Stimulated activated memory B cell treated with anti-CD40 and anti-IgM and Interleukin-4, amounts not matched to agents 10 μg/mL and 1 μg/mL and 100 μg/mL, for 72 hours (primary cell): ENCODE data around the gene RAB11A.

Source experiments
- ATAC-seq: fragments of 150-1000 bp; cut with Tn5 transposase; 2 replicates; pipeline ENCODE4 v1.10.0; 2021
- H3K27ac Mint-ChIP-seq: one replicate; pipeline ENCODE4 v1.8.0; 2022; ENCODE audit warnings: mild to moderate bottlenecking, mixed read lengths
- H3K27me3 Mint-ChIP-seq: one replicate; pipeline ENCODE4 v1.8.0; 2022; ENCODE audit warnings: mixed read lengths
- H3K36me3 Mint-ChIP-seq: one replicate; pipeline ENCODE4 v1.8.0; 2022; ENCODE audit warnings: mixed read lengths
- H3K4me1 Mint-ChIP-seq: one replicate; pipeline ENCODE4 v1.8.0; 2022; ENCODE audit warnings: mixed read lengths
- H3K4me3 Mint-ChIP-seq: one replicate; pipeline ENCODE4 v1.8.0; 2022; ENCODE audit warnings: mild to moderate bottlenecking, moderate library complexity, mixed read lengths
- H3K9me3 Mint-ChIP-seq: one replicate; pipeline ENCODE4 v1.8.0; 2022; ENCODE audit warnings: mixed read lengths

Gene RAB11A

GRCh38 chr15:65869126-65869953 lies at the start of gene RAB11A:
TSS of gene RAB11A (plus strand) at chr15:65869491. CDS start at chr15:65869586, 95 bp downstream.
- Mint-ChIP-seq H3K9me3 (no peaks in the 10 kb centered on the region), H3K36me3 (peaks cover 2% of the 10 kb centered on the region), H3K4me3 (peak within 1 kb of the TSS; percentile 96), H3K27ac (peak within 1 kb of the TSS; percentile 88), H3K27me3 (no peaks in the 10 kb centered on the region), H3K4me1 (peaks cover 34% of the 10 kb centered on the region)
- ATAC-seq: peak; percentile 99

- no peaks in the 10 kb centered on the region for H3K27me3 Mint-ChIP-seq
- no peaks in the 10 kb centered on the region for H3K9me3 Mint-ChIP-seq
- H3K36me3 Mint-ChIP-seq: no peaks in the 10 kb centered on the region
- no peak for ATAC-seq
- no peak overlapping the region for H3K4me3 Mint-ChIP-seq
- H3K27ac Mint-ChIP-seq: peak overlapping the region; percentile 98
- peaks cover 67% of the 10 kb centered on the region for H3K4me1 Mint-ChIP-seq
Measured at GRCh38 chr15:65819563-65819960, 49.7 kb upstream of the RAB11A start.

- no peaks in the 10 kb centered on the region for H3K36me3 Mint-ChIP-seq
- H3K4me3 Mint-ChIP-seq: no peak overlapping the region
- peak overlapping the region; percentile 98 for H3K27ac Mint-ChIP-seq
- H3K4me1 Mint-ChIP-seq: peaks cover 67% of the 10 kb centered on the region
- H3K9me3 Mint-ChIP-seq: no peaks in the 10 kb centered on the region
- no peak for ATAC-seq
- H3K27me3 Mint-ChIP-seq: no peaks in the 10 kb centered on the region
Measured at GRCh38 chr15:65821070-65821469, 48.2 kb upstream of the RAB11A start.

DNA sequence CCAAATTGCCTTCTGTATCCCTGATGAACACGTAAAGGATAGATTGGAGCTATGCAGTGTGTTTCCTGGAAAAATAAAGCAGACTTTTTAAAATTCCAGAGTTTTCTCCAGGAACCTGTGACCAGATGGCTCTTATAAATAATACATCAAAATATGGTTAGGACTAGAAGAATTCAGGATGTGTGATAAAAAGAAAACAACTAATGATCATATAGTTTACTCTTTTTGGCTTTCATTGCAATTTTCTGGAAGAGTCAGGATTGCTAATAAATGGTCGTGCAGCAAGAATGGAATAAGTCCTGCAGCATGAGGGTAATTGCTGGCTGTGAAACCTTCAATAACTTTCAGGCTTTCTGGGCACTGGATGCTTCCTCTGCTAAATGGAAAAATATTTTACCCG lies 47.0 kb upstream of the RAB11A start:
- peaks cover 63% of the 10 kb centered on the region for H3K4me1 Mint-ChIP-seq
- no peaks in the 10 kb centered on the region for H3K27me3 Mint-ChIP-seq
- peak overlapping the region; percentile 98 for H3K27ac Mint-ChIP-seq
- no peaks in the 10 kb centered on the region for H3K9me3 Mint-ChIP-seq
- H3K36me3 Mint-ChIP-seq: no peaks in the 10 kb centered on the region
- no peak overlapping the region for H3K4me3 Mint-ChIP-seq
- no peak for ATAC-seq

DNA sequence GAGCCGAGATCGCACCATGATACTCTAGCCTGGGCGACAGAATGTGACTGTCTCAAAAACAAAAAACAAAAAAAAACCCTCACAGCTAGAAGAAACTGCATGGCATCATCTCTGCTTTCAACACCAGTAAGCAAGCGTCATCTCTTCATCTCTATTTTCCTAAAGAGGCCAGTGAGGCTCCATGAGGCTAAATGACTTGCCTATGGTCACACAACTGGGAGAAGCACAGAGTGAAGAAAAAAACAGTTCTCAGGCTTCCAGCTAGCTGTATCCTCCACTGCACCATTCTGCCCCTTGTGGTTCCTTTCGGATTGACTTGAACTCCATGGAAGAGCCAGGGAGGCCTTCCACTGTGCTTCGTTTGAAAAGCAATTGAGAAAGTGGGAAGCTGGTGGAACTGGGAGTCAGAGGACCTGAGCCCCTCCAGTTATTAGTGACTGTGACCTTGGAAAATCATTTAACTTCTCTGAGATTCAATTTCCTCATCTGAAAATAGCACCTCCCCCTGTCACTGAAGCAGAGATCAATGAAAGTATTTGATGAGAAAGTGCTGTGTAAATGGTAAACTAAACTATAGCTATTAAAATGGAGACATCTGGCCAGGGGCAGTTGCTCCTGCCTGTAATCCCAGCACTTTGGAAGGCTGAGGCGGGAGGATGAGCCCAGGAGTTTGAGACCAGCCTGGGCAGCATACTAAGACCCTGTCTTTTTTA lies 45.1 kb upstream of the RAB11A start:
- H3K27me3 Mint-ChIP-seq: no peaks in the 10 kb centered on the region
- H3K27ac Mint-ChIP-seq: peak overlapping the region; percentile 8
- peaks cover 64% of the 10 kb centered on the region for H3K4me1 Mint-ChIP-seq
- H3K4me3 Mint-ChIP-seq: no peak overlapping the region
- H3K36me3 Mint-ChIP-seq: no peaks in the 10 kb centered on the region
- H3K9me3 Mint-ChIP-seq: no peaks in the 10 kb centered on the region
- ATAC-seq: peak; percentile 53

DNA sequence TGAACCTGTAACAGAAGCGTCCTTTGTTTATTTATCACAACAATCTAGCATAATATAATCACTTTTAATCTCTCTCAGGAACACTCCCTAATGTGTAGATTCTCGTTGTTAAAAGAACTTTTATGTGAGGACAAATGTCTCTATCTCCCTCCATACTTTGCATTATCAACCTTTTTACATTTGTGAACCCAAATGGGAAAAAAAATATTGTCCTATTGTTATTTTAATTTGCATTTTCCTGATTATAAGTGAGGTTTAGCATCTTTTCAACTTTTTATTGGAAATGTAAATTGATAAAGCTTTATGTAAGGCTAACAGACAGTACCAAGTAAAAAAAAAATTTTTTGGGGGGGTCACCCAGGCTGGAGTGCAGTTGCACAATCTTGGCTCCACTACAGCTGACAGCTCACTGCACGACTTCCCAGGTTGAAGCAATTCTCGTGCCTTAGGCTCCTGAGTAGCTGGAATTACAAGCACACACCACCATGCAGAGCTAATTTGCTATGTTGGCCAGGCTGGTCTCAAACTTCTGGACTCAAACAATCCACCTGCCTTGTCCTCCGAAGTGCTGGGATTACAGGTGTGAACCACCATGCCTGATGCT lies 44.2 kb upstream of the RAB11A start:
- H3K27ac Mint-ChIP-seq: no peak overlapping the region
- no peaks in the 10 kb centered on the region for H3K36me3 Mint-ChIP-seq
- H3K4me3 Mint-ChIP-seq: no peak overlapping the region
- peaks cover 60% of the 10 kb centered on the region for H3K4me1 Mint-ChIP-seq
- no peaks in the 10 kb centered on the region for H3K27me3 Mint-ChIP-seq
- no peak for ATAC-seq
- no peaks in the 10 kb centered on the region for H3K9me3 Mint-ChIP-seq

DNA sequence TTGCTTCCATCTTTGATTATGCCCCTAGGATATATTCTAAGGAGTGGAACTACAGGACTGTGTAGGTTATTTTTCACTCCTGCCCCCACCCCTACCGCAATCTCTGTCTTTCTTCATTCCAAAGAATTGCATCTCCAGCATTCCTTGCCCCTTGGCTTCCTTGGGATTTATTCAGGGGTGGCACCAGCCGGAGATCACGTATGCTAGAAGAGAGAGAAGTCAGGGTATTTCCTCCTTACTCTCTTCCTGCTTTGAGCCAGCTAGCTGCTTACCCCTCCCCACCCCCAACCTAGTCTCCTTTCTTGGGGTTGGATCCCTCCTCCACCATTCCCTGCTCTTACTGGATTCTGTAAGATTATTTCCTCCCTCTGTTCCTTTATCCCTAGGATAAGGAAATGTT lies 42.2 kb upstream of the RAB11A start:
- ATAC-seq: no peak
- H3K4me1 Mint-ChIP-seq: peaks cover 43% of the 10 kb centered on the region
- H3K27ac Mint-ChIP-seq: peak overlapping the region; percentile 77
- H3K4me3 Mint-ChIP-seq: peak overlapping the region; percentile 14
- H3K9me3 Mint-ChIP-seq: no peaks in the 10 kb centered on the region
- no peaks in the 10 kb centered on the region for H3K36me3 Mint-ChIP-seq
- H3K27me3 Mint-ChIP-seq: no peaks in the 10 kb centered on the region

DNA sequence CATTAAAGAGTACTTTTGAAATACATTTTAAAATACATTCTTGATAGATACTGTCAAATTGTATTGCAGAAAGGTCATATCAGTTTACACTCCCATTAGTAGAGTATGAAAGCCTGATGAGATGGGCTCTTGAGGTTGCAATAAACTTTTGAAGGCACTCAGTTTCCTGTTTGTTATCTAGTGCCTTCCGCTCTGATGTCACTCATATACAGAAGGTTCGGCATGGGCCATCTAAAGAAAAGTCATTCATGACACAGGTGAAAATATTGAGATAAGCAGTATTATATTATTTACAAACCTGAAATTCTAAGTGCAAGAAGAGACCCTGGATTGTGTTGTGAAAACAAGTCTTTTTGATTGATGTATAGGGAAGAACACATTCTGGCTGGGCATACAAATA lies 40.7 kb upstream of the RAB11A start:
- H3K36me3 Mint-ChIP-seq: no peaks in the 10 kb centered on the region
- H3K9me3 Mint-ChIP-seq: no peaks in the 10 kb centered on the region
- peak overlapping the region; percentile 77 for H3K27ac Mint-ChIP-seq
- no peak for ATAC-seq
- peaks cover 50% of the 10 kb centered on the region for H3K4me1 Mint-ChIP-seq
- no peaks in the 10 kb centered on the region for H3K27me3 Mint-ChIP-seq
- no peak overlapping the region for H3K4me3 Mint-ChIP-seq

DNA sequence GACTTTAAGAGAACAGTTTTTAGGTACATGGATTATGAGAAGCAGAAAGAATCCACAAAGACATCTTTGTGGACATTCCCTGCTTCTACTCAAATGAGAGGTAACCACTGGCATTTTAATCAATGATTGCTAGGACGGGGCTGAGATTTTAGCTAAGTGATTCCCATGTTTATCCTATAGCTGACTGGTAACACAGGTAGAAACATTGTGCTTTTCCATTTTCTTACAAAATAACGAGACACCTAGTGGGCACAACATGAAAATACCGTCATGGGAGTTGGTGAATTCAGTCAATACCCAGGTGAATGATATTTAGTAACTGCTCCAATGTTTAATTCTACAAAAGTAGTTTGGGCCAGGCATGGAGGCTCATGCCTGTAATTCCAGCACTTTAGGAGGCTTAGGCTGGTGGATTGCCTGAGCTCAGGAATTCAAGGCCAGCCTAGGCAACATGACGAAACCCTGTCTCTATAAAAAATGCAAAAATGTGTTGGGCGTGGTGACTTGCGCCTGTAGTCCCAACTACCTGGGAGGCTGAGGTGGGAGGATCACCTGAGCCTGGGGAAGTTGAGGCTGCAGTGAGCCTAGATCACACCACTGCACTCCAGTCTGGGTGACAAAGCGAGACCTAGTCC lies 40.0 kb upstream of the RAB11A start:
- H3K27me3 Mint-ChIP-seq: no peaks in the 10 kb centered on the region
- H3K36me3 Mint-ChIP-seq: no peaks in the 10 kb centered on the region
- peak overlapping the region; percentile 77 for H3K27ac Mint-ChIP-seq
- H3K4me1 Mint-ChIP-seq: peaks cover 51% of the 10 kb centered on the region
- no peak overlapping the region for H3K4me3 Mint-ChIP-seq
- no peaks in the 10 kb centered on the region for H3K9me3 Mint-ChIP-seq
- ATAC-seq: no peak

DNA sequence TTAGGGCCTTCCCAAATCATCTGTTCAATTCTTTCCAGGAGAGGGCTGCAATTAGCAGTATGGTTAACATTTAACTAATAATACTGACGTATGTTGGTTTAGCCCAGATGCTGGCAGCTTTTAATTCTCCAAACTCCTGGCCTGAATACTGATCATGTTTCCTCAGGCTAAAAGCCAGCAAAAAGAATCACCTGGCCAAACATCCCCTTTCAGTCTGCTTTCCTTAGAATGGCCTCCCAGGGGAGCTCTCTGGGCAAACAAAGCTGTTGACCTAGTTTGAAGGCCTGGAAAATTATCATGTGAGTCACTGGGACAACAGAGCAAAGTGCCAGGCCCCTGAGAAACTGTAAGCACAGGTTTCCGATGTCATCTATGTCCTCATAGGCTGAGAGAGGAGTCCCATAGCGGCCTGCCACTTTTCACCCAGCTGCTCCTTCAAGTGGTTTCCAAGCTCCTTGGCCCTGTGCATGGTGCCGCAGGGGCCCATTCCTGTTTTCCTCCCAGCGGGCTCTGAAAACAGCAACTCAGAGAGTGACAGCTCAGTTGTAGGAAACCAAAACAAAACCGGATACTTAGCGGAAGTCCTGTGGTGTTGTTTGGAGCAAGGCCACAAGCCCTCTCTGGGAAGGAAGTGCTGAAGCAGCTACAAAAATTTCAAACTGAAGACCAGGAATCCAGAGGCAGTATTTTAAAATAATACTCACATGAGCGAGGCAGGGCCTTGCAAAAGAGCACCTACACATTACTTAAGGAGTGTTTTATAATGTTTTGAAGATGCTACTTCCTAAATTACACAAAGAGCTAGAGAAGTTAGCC lies 36.5 kb upstream of the RAB11A start:
- peaks cover 49% of the 10 kb centered on the region for H3K4me1 Mint-ChIP-seq
- H3K36me3 Mint-ChIP-seq: no peaks in the 10 kb centered on the region
- H3K4me3 Mint-ChIP-seq: peak overlapping the region; percentile 69
- no peaks in the 10 kb centered on the region for H3K27me3 Mint-ChIP-seq
- ATAC-seq: peak; percentile 71
- H3K9me3 Mint-ChIP-seq: no peaks in the 10 kb centered on the region
- peak overlapping the region; percentile 91 for H3K27ac Mint-ChIP-seq

DNA sequence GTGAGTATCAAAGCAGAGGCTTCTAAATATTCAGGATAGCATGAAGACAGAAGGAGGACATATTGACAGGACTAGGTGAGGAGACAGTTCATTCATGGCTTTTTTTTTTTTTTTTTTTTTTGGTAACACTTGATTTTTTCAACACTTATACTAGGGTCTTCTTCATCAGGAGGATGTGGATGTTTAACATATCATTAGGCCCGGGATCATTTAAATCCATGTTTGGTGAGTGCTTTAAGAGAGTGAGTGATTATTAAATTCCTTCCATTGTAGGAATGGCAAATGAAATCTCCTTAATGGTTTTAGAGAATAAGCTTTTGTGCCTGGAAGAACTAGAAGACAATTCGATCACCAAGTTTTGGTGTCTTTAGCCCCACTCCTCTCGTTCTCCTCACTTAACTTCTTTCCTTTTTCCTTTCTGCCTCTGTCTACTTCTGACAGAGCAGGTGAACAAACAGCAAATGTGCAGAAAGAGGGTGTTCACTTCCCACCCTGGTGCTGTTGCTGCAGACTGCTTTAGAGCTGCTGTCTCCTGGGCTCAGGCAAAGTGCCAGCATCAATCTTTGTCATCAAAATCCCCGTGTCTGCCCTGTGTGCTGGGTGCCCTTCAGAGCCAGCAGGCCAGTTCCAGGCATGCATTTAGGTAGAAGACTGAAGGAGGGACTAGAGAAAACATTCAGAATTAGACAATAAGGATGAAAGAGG lies 35.6 kb upstream of the RAB11A start:
- Mint-ChIP-seq H3K27me3 (no peaks in the 10 kb centered on the region), H3K4me3 (no peak overlapping the region), H3K9me3 (no peaks in the 10 kb centered on the region), H3K27ac (peak overlapping the region; percentile 91), H3K4me1 (peaks cover 42% of the 10 kb centered on the region), H3K36me3 (no peaks in the 10 kb centered on the region)
- no peak for ATAC-seq

DNA sequence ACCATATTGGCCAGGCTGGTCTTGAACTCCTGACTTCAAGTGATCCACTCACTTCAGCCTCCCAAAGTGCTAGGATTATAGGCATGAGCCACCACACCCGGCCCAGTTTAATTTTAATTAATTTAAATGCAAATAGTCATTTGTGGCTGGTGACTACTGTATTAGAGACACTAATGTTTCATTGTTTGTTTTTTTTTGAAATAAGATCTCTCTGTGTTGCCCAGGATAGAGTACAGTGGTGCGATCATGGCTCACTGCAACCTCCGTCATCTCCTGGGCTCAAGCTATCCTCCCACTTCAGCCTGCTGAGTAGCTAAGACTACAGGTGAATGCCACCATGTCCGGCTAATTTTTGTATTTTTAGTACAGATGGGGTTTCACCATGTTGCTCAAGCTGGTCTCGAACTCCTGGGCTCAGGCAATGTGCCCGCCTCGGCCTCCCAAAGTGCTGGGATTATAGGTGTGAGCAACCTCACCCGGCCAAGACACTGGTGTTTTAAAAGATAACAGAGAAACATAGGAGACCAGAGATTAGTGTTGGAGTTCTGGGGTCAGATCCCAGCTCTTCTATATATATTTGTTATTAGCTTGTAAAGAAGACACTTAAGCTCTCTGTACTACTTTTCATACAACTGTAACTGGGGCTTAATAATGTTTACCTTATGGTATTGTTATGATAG lies 34.5 kb upstream of the RAB11A start:
- Mint-ChIP-seq H3K27ac (peak overlapping the region; percentile 35), H3K4me3 (no peak overlapping the region)
- no peak for ATAC-seq

DNA sequence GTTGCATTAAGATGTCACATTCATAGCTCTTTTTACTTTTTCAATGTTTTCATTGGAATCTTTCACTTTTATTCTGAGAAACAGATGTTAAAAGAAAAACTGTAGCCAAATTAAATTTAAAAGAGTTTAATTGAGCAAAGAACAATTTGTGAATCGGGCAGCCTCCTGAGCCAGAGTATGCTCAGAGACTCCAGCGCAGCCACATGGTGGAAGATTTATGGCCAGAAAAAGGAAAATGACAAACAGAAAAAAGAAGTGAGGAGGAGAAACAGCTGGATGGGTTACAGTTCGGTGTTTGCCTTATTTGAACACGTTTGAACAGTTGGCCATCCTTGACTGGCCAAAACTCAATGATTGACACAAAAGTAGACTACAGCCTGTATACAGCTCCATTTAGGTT lies 33.8 kb upstream of the RAB11A start:
- peak overlapping the region; percentile 35 for H3K27ac Mint-ChIP-seq
- H3K27me3 Mint-ChIP-seq: no peaks in the 10 kb centered on the region
- ATAC-seq: no peak
- peaks cover 32% of the 10 kb centered on the region for H3K4me1 Mint-ChIP-seq
- H3K36me3 Mint-ChIP-seq: no peaks in the 10 kb centered on the region
- no peaks in the 10 kb centered on the region for H3K9me3 Mint-ChIP-seq
- no peak overlapping the region for H3K4me3 Mint-ChIP-seq

More for the DNA sequence above, 34.5 kb upstream of the RAB11A start:
- Mint-ChIP-seq H3K9me3 (no peaks in the 10 kb centered on the region), H3K27me3 (no peaks in the 10 kb centered on the region), H3K36me3 (no peaks in the 10 kb centered on the region), H3K4me1 (peaks cover 32% of the 10 kb centered on the region)

DNA sequence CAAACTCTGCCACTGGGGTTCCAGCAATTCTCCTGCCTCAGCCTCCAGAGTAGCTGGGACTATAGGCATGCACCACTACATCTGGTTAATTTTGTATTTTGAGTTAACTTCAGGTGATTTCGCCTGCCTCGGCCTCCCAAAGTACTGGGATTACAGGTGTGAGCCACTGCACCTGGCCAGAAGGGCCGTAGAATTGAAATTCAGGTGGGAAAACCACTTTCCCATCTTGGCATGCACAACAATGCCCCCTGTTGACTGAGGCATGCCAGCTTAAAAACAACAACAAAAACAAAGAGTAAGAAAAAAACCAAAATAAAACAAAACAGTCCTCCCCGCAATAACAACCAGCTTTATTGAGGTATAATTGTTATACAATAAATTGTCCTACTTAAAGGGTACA lies 32.6 kb upstream of the RAB11A start:
- no peak for ATAC-seq
- no peaks in the 10 kb centered on the region for H3K27me3 Mint-ChIP-seq
- H3K36me3 Mint-ChIP-seq: no peaks in the 10 kb centered on the region
- H3K4me1 Mint-ChIP-seq: peaks cover 32% of the 10 kb centered on the region
- no peaks in the 10 kb centered on the region for H3K9me3 Mint-ChIP-seq
- H3K4me3 Mint-ChIP-seq: no peak overlapping the region
- H3K27ac Mint-ChIP-seq: no peak overlapping the region
